LNCaP clone FGC (cell line): Measurements from ENCODE around the gene F5.
A peak's percentile ranks its signal among the peaks of the same experiment; 100 is the strongest.

ENCODE experiments used
- DNase-seq: peaks from one replicate; pipeline ENCODE4 v3.0.0-alpha.2; 2011; ENCODE audit warnings: low read depth
- H3K4me3 ChIP-seq: 2 replicates; pipeline ENCODE4 v1.5.1; 2011; ENCODE audit warnings: mild to moderate bottlenecking, low read depth, low read length, control low read depth
- CTCF ChIP-seq: IDR thresholded peaks from 2 replicates; pipeline ENCODE4 v1.5.1; 2012; ENCODE audit warnings: mild to moderate bottlenecking; ENCODE audit not compliant: control insufficient read depth, insufficient read depth; ENCODE audit errors: extremely low read depth

Gene F5

GRCh38 chr1:169472738-169473137, 113.5 kb downstream of the F5 start:
- H3K4me3 ChIP-seq, result no peak overlapping the region
- TF ChIP-seq CTCF, result no peak
- no peak for DNase-seq

- no peak for DNase-seq
- TF ChIP-seq CTCF, result no peak
- no peak overlapping the region for H3K4me3 ChIP-seq
Measured at GRCh38 chr1:169468982-169469381, 117.3 kb downstream of the F5 start.

GRCh38 chr1:169466259-169467230, 119.7 kb downstream of the F5 start:
- H3K4me3 ChIP-seq, result no peak overlapping the region
- no peak for DNase-seq
- TF ChIP-seq CTCF, result peak; percentile 47

- TF ChIP-seq CTCF, result no peak
- DNase-seq, result no peak
Measured at GRCh38 chr1:169465281-169465680, 121.0 kb downstream of the F5 start.

More at GRCh38 chr1:169465281-169465680, 121.0 kb downstream of the F5 start:
- H3K4me3 ChIP-seq, result no peak overlapping the region
